ENCODE data around the gene HOXA10.

- TF ChIP-seq CEBPB (IDR thresholded peaks at IDR 0.05; ENCODE audit: low read depth) (no peak), ZFX (IDR thresholded peaks at IDR 0.05) (no peak; the same call in 1 of the 2 replicates), RAD21 (IDR thresholded peaks at IDR 0.05; ENCODE audit: low read depth) (no peak)
- TF ChIP-seq, protein P1, sequence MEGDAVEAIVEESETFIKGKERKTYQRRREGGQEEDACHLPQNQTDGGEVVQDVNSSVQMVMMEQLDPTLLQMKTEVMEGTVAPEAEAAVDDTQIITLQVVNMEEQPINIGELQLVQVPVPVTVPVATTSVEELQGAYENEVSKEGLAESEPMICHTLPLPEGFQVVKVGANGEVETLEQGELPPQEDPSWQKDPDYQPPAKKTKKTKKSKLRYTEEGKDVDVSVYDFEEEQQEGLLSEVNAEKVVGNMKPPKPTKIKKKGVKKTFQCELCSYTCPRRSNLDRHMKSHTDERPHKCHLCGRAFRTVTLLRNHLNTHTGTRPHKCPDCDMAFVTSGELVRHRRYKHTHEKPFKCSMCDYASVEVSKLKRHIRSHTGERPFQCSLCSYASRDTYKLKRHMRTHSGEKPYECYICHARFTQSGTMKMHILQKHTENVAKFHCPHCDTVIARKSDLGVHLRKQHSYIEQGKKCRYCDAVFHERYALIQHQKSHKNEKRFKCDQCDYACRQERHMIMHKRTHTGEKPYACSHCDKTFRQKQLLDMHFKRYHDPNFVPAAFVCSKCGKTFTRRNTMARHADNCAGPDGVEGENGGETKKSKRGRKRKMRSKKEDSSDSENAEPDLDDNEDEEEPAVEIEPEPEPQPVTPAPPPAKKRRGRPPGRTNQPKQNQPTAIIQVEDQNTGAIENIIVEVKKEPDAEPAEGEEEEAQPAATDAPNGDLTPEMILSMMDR (IDR thresholded peaks at IDR 0.05 in 2 of 3, conservative IDR thresholded peaks at IDR 0.05 in 1 of 3; ENCODE audit: borderline replicate concordance in 1 of 3, insufficient read depth in 1 of 3, low read depth in 2 of 3, low read length in 2 of 3) = no peak
- TF ChIP-seq, protein P2, sequence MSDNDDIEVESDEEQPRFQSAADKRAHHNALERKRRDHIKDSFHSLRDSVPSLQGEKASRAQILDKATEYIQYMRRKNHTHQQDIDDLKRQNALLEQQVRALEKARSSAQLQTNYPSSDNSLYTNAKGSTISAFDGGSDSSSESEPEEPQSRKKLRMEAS (IDR thresholded peaks at IDR 0.05) = no peak
These were observed 12.2 kb downstream of the HOXA10 start for GRCh38 chr7:27161721-27162560.
